HG03103 (cell line): ENCODE results near the gene COBLL1.

Experiments used
- ATAC-seq: cut with Tn5 transposase; IDR thresholded peaks from one replicate; pipeline ENCODE4 v1.9.1; 2021; ENCODE audit warnings: low read depth; ENCODE audit not compliant: unreplicated experiment

The COBLL1 gene

DNA sequence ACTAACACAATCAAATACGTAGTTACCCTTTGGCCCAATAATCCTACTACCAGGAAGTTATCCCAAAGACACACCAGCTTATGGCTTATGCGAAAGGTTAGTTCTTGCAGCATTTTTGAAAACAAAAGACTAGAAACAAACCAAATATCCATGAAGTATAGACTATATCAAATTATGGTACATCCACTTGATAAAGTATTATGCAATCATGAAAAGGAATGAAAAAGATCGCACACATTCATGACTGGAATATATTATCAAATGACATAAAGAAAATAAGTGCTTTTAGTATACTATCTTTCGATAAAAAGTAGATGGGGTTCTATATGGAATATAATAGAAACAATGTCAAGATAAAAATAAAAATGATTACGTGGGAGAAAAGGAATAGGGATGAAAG, 78.2 kb downstream of the COBLL1 start:
- ATAC-seq, result no peak

DNA sequence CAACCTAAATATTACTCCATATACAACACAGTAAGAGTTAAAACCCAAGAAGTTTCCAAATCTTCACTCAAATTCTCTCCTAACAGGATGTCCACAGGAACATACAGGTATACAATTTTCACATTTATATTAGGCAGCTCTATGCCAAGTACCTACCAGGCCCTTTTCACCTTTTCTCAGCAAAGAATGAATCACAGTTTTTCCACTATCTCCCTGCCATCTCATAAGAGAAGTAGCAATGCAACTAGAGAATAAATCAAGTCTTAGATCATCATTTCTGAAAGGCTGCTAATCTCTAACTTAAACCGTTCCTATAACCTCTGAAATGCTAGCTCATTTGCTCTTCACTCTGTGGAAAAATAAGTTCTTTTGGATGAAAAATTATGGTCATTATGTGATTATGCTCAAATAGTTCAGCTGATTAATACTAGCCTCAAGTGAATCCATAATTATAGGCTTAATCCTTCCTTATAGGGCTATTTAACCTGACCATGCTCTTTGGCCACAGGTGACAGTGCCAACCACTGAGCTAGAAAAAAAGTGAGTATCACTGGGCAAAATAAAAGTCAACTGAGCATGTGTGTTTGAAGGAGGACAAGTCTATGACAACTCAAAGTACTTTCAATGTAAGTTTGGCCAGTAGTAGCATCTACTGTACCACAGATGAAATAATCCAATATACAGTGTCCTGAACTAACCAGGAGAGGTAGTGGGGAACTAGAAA, 79.7 kb downstream of the COBLL1 start:
- peak; percentile 5 for ATAC-seq

DNA sequence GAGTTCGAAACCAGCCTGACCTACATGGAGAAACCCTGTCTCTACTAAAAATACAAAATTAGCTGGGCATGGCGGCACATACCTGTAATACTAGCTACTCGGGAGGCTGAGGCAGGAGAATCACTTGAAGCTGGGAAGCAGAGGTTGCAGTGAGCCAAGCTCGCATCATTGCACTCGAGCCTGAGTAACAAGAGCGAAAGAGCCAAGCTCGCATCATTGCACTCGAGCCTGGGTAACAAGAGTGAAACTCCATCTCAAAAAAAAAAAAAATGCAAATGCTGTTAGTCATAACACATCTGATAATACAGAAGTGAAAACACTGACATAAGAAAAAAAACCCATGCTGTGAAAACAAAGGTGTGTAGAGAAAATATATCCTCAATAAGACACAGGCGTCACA, 80.4 kb downstream of the COBLL1 start:
- ATAC-seq, result peak; percentile 98

DNA sequence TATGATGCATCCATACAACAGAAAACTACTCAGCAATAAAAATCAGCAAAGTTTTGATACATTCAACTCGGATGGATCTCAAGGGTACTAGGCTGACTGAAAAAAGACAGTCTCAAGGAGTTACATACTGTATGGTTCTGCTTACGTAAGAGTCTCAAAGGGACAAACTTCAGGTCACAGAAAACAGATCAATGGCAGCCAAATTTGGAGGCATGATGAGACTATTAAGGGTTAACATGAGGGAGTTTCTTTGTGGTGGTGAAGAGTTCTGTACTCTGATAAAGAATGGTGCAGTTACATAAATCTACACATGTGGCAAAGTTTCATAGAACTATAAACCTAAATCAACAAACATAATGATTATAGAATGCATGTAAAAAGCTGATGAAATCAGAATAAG, 81.4 kb downstream of the COBLL1 start:
- no peak for ATAC-seq

DNA sequence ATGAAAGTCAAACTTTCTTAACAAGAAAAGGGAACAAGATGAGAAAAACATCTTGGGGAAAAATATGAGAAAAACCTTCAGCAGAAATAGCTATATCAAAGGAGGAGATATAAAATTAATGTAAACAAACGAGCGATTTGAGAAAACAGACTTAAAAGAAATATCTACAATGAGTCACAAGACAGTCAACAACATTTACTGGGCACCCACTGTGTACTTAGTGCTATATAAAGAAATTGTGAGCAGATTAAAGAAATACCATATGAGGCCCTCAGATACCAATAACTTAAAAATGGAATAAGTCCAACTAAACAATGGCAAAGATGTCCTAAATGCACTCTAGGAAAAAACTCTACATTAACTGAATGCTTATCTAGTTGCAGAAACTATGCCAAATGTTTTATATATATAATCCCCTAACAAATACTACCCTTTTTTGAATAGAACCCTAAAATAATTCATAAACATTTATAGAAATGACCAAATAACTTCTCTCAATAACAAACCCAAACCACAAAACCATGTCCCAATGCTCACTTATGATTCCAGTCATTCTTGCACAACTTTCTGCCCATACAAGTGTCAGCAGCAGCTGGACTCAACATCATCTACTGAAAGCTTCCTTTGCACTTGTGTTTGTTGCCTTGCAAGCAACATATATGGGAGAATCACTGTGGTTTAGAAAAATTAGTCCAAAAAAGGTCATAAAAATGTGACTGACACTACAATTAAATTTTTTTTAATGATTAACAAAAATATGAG, 83.5 kb downstream of the COBLL1 start:
- ATAC-seq, result no peak

DNA sequence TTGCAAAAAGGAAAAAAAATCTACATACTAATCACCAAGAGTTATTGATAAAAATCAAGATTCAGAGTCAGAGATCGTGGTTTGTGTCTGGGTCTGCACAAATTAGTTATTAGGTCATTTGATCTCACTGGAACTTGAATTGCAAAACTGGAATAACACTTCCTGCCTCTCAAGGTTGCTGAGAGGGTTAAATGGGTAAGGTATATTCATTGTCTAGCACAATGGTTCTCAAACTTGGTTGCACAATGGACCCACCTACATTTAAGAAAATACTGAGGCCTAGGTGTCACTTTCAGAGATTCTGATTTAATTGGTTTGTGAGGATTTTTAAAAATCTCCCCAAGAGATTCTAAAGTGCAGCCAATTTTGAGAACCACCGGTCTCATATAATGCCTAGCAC, 84.8 kb downstream of the COBLL1 start:
- no peak for ATAC-seq

DNA sequence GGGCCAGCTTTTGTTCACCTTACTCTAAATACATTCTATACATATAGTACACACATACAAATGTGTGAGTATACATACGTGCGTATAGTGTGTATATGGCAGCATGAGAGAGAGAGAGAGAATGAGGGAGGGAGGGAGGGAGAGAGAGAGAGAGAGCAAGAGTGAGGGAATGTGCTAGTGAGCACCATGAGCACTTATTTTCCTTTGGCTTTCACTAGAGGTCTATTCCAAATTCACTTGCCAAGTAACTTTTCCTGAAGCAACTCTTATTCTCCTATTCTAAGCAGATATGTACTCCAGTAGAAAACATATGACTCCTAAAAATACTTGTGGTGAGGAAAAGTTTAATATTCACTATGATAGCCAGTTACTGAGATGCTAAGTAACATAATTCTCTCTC, 85.7 kb downstream of the COBLL1 start:
- no peak for ATAC-seq

DNA sequence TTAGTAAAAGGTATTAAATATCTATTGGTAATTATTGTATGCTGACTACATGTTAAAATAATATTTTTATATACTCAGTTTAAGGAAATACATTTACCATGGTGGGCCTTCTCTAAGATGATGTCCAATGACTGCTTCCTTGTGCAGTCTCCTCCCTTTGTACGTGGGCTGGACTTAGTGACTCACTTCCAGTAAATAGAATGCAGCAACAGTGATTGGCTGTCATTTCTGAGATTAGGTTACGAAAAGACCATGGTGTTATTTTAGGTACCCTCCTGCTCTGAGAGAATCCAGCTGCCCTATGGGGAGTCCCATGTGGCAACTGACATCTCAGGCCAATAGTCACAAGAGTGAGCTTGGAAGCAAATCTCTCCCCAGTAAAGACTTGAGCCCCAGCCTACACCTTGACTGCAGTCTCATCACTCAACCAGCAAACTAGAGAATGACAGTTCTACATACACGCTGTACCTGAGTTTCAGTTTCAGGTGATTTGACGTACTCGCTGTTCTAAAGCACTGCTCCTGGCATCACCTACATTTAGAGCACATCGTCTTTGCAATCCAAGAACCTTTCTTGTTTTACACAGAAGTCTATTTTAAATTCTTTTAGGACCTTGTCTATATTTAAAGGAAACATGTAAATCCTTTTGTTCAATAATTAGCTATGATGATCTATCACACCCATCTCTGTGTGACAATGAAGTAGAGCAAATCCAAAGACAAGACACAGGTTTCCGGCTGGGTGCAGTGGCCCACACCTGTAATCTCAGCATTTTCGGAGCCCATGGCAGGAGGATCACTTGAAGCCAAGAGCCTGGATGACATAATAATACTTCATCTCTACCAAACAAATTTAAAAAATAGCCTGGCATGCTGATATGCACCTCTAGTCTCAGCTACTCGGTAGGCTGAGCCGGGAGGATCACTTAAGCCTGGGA, 87.2 kb downstream of the COBLL1 start:
- no peak for ATAC-seq

DNA sequence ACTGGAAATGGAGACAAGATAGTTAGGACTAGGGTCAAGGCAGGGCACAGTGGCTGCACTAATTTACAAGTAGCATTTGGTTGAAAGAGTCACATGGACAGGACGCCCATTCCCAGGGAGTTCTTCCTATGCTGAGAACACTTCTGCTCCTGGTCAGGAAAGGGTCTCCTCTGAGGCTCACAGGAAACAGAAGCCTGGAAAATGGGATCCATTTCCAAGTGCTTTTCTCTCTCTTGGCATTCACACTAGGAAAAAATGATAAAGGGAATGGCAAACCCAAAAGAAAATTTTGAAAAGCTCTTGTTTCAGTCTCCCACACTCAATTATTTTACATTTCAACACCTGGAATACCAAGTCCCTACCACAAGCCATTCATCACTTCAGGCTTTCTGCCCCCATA, 88.7 kb downstream of the COBLL1 start:
- ATAC-seq, result no peak

DNA sequence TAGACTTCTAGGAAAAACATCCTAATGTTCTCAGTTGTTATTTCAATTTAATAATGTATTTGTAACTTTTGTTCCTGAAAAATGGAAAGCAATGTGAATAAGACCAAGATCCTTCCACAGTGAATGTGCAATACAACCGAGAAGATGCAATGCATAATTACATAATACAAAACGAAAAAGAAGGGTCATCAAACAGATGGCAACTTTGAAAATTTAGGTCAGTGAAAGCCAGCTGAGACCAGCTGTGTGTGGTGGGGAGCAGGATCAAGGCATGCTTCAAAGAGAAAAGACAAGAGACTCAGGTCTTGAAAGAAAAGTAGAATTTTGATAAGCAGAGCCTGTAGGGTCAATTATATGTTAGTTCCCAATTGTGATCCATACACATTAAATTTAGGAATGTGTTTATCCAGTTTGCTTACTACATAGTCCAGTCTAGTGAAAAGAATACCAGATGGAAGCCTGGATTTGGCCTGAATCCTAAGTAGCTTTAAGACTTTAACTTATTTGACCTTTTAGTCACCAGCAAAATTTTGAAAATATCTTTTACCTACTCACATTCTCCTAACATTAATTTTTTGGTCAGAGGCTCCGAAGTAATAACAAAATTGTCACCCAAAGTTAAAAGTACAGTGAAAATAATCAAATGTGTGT, 93.7 kb downstream of the COBLL1 start:
- no peak for ATAC-seq

DNA sequence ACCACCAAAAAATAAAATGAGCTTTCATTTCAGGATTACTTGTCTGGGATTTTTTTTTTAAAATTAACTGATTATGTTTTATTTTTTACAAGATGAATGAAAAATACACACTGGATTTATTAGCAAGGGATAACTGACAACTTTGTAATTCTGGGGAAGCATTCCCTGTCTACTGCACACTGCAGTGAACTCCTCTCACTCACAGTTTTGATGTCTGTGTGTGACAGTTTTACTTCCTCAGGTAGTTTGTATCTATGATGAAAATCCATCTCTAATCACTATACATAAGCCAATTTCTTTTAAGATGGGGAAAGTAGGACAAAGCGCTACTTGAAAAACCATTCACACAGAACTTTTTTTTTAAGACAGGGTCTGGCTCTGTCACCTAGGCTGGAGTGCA, 94.5 kb downstream of the COBLL1 start:
- ATAC-seq, result no peak

DNA sequence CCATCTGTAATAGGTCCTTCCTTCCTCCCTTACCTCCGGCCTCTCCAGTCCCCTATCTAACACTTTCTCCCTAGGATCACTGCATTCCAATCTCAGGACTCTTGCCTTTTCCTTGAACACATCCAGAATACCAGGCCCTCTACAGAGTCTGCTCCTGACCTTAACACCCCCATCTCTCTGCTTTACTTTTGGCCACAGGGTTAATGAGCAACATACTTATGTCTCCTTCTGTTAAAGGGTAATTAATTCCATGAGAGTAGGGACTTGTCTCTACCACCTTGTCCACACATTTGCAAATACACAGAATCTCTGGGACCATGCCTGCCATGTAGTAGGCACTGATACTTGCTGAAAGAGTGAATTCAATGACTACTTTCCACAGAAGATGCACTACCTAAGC, 94.9 kb downstream of the COBLL1 start:
- ATAC-seq, result no peak

DNA sequence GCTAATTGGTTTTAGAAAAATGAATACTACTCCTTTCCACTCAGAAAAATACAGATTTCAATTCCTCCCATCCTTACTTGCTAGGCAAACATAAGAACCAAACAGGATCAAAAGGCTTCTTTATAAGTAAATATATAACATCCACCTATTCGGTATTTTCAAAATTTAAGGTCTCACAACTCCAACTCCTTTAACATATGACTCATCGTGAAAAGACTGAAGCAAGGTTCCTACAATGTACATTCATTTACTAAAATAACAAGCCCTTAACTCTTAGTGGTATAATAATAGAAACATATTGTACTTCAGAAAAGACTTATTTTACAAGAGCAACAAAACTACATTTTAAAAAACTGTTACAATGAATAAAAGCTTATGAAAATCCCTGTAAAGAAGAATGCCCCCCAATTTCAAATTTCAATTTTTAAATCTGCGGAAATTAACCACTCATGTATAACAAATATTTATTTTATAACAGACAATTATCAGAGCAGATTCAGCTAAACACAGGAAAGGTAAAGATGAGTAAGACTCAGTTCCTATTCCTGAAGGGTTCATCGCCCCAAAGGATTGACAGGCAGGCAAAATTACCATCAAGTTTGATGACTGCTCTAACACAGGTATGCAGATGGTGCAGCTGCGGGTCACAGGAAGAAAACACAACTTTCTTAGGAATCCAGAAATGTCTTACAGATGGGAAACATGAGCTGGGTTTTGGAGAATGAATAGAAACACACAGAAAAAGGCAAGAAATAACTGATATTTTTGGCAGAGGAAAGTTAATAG, 96.4 kb downstream of the COBLL1 start:
- ATAC-seq, result no peak

DNA sequence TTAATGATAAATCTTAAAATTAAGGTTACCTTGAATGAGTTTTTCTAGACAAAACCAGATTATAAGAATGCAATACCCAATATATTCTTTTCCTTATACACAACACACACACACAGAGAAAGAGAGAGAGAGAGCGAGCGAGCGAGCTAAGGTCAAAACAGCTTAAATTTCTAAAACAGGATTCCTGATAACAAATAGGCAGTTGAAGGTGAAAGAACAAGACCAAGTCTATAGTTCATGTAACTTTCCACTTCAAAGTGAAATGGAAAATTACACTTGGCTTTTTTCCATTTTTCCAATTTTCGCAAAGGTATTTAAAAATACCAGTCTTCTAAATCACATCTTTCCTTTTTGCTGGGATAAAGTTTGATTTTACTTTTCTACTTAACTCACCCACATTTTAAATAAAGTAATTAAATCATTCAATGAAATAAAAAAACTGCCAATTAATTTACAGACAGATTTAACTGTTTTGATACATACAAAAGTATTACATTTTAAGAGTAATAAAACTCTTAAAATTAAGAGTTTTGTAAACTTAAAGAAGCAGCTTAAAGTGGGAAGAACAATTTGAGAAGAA, 98.8 kb downstream of the COBLL1 start:
- no peak for ATAC-seq

DNA sequence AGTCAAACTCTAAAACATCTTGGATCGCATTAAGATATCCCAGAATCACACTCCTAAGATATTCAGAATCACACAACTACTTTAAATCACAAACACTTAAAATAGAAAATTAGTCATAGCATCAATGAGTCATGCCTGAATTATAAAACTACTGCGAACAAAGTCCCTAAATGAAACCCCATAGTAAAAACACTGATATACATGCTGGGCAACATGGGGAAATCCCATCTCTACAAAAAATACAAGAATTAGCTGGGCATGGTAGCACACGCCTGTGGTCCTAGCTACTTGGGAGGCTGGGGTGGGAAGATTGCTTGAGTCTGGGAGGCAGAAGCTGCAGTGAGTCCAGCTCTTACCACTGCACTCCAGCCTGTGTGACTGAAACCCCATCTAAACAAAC, 101.7 kb downstream of the COBLL1 start:
- ATAC-seq, result no peak

DNA sequence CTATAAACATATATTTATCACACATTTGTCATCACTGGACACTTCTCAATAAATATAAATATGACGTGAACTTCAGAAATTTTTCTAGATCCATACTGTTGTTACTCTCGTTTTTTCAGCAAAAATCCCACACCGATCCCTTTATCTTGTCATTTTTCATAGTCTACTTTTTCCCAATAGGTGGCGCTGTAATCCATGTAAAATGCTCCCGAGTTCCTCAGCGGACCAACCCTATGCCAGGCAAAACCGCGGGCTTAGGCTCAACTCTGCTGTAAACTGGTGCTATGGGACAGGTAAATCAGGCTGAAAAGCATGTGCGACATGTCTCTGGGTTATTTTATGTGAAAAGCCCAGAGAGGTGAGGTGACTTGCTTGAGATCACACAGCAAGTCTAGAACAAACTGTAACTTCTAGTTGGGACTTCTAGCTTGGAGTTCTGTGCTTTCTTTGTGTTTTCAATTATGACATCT, 104.0 kb downstream of the COBLL1 start:
- no peak for ATAC-seq

DNA sequence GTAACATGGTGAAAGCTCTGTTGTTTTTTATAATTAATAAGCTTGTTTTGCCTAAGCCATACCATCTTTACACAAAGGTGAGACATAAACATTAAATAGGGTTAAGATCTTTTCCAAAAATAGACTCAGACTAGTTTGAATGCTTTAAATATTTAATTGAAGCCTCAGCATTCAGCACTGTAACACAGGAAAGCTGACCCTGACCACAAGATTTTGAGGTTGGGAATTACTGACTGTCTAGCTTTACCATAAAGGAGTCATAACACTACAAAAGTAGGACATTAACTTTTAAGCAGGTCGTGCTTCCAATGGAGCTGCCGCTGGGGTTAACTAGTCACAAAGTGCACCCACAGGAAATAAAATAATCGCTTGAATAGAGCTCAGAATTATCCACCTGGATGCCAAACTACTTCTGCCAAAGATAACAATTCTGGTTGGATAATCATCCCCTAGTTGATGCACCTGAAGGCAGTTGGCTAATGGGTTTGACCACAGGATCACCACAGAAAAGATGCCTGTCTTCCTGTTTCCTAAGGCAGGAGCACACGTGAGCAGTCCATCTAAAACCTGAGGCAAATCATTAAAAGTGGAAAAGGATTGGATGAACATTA, 106.2 kb downstream of the COBLL1 start:
- ATAC-seq, result no peak

DNA sequence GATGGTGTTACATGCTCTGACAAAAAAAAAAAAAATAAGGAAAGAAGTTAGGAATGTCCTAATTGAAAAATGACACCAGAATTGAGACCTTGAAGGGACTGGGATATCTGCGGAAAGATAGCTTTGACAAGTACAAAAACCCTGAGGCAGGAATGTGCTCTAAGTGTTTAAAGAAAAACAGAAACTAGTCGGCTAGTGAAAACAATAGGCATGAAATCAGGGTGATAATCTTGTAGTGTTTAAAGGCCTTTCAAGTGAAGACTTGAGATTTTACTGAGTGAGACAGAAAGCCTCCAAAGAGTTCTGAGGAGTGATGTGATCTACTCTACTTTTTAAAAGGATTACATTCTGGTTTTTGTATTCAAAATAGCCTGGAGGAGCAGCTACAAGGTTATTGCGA, 107.4 kb downstream of the COBLL1 start:
- ATAC-seq, result no peak

DNA sequence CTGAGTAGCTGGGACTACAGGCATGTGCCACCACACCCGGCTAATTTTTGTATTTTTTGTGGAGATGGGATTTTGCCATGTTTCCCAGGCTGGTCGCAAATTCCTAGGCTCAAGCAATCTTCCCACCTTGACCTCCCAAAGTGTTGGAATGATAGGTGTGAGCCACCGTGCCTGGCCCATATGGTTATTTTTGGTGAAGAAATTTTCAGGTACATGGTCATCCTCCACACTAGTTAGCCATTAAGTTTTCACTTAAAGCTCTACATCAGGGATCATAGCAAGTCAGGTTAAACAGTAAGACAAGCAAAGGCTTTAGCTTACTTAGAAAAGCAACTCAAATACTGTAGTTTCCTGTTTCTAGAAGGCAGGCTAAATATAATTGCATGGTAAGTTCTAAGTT, 116.1 kb downstream of the COBLL1 start:
- ATAC-seq, result no peak
